Panc1 (cell line): ENCODE results near the gene EDAR. TPM values are rescaled to one million over a fixed set of nuclear protein-coding genes. Genes with fewer than 3 reads are reported as not detected.

ENCODE experiments used
- ATAC-seq: fragments of 200-7000 bp; cut with Tn5 transposase; 2 replicates; pipeline ENCODE4 v1.9.1; 2020; ENCODE audit warnings: mild to moderate bottlenecking, moderate library complexity
- BruUV-seq: library from RNA; stranded (reverse); fragments of 400-500 nt; replicated peaks from 2 replicates; lab custom pipeline; 2021; lab: Mats Ljungman, UMichigan
- CTCF ChIA-PET: fragments of 300-600 bp; sonication (Branson Sonifier 250); formaldehyde crosslinking; loops from one replicate; lab custom pipeline; 2022; ENCODE audit warnings: antibody characterized with exemption; lab: Charles Lee
- POLR2A ChIA-PET: fragments of 300-600 bp; sonication (Branson Sonifier 250); formaldehyde crosslinking; loops from one replicate; lab custom pipeline; 2022; ENCODE audit warnings: antibody characterized with exemption; lab: Charles Lee
- DNase-seq: peaks from one replicate; pipeline ENCODE4 v3.0.0-alpha.2; 2010; ENCODE audit warnings: low read depth, low spot score
- H3K27ac ChIP-seq: 2 replicates; pipeline ENCODE4 v1.5.1; 2011; ENCODE audit warnings: mild to moderate bottlenecking, low read length, inconsistent platforms
- H3K27me3 ChIP-seq: fragments of 200-500 bp; sonication (Bioruptor generic); 2 replicates; pipeline ENCODE4 v1.6.0; 2014; ENCODE audit warnings: low read length, inconsistent platforms; ENCODE audit not compliant: control insufficient read depth, insufficient read depth
- H3K36me3 ChIP-seq: fragments of 200-500 bp; sonication (Bioruptor generic); 2 replicates; pipeline ENCODE4 v1.5.1; 2014; ENCODE audit warnings: inconsistent platforms, mild to moderate bottlenecking, low read length, moderate library complexity; ENCODE audit not compliant: control insufficient read depth, insufficient read depth
- H3K4me1 ChIP-seq: 2 replicates; pipeline ENCODE4 v1.5.1; 2011; ENCODE audit warnings: inconsistent platforms, mild to moderate bottlenecking, low read length, moderate library complexity; ENCODE audit not compliant: control insufficient read depth, insufficient read depth
- H3K4me3 ChIP-seq, 2 experiments: 2 replicates each; pipeline ENCODE4 v1.5.1; 2011 to 2012; ENCODE audit warnings: low read depth in 2 of 2, low read length in 2 of 2, mild to moderate bottlenecking in 2 of 2, inconsistent platforms in 1 of 2, moderate library complexity in 1 of 2
- H3K9me3 ChIP-seq: fragments of 200-500 bp; sonication (Bioruptor generic); 2 replicates; pipeline ENCODE4 v1.5.1; 2014; ENCODE audit warnings: low read depth, mild to moderate bottlenecking, inconsistent platforms, low read length, moderate library complexity; ENCODE audit not compliant: control insufficient read depth, insufficient read depth
- POLR2AphosphoS5 ChIP-seq: IDR thresholded peaks from 2 replicates; pipeline ENCODE4 v1.6.1; 2012; ENCODE audit warnings: mild to moderate bottlenecking, low read depth, low read length, moderate library complexity
- SIN3A ChIP-seq: IDR thresholded peaks from 2 replicates; pipeline ENCODE4 v1.6.1; 2012; ENCODE audit warnings: low read depth, mild to moderate bottlenecking, low read length, moderate library complexity, borderline replicate concordance; ENCODE audit not compliant: insufficient read depth
- TCF7L2 ChIP-seq: IDR thresholded peaks from 2 replicates; pipeline ENCODE4 v1.6.1; 2011; ENCODE audit warnings: mild to moderate bottlenecking, low read depth, low read length, inconsistent platforms
- in situ Hi-C: cut with HindIII; loops from 2 replicates; pipeline ENCODE4 v1.10.0; 2016; ENCODE audit warnings: low sequenced_read_pairs, low pct_unique_long_range_greater_than_20kb
- intact Hi-C: fragments of 100-400 bp; cut with micrococcal nuclease; formaldehyde crosslinking; loops from one replicate; pipeline ENCODE4 v1.10.0; 2022; ENCODE audit not compliant: unreplicated experiment
- total RNA-seq: library from RNA; stranded (reverse); gene quantifications from one replicate; pipeline ENCODE4 v1.2.1, GENCODE V29; 2021; ENCODE audit not compliant: unreplicated experiment
- TF ChIP-seq, protein P1 (sequence below), 2 experiments: IDR thresholded peaks; 2 replicates each; pipeline ENCODE4 v1.6.1; 2011 to 2012; ENCODE audit warnings: low read depth in 2 of 2, control low read depth in 1 of 2, low read length in 1 of 2, mild to moderate bottlenecking in 1 of 2, moderate library complexity in 1 of 2; ENCODE audit not compliant: insufficient read depth in 1 of 2
- TF ChIP-seq, protein P2 (sequence below): fragments of 450-650 bp; IDR thresholded peaks from 2 replicates; pipeline ENCODE4 v1.5.1; 2017; ENCODE audit warnings: mild to moderate bottlenecking

Gene EDAR
- total RNA-seq, 1 experiment from 2014 or later = not detected

DNA sequence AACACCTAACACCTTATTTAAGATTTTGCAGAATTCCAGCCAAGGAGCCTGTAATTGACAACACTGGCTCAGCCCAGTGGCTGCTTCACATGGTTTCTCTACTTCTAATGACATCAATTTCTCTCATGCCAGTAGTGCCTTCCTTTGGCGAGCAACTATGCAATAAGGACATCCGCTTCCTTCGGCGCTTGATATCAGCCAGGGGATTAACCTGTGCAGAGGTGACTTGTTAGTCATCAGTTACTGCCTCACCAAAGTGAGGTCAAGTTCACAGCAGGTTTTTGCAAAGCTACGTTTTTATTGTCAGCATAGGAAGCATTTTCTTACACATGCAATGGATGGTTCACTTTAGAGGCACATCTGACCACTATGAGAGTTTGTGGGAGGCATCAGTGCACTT, 24.0 kb upstream of the EDAR start:
- Histone ChIP-seq H3K4me3 (no peak overlapping the region), H3K4me1 (no peaks in the 10 kb centered on the region), H3K27me3 (peaks cover 3% of the 10 kb centered on the region; the same call in 1 of the 2 replicates), H3K36me3 (no peaks in the 10 kb centered on the region), H3K27ac (no peak overlapping the region), H3K9me3 (no peaks in the 10 kb centered on the region)
- no TSS peak for BruUV-seq
- ChIA-PET POLR2A (no interaction called here), CTCF (no interaction called here)
- TF ChIP-seq, protein P1, sequence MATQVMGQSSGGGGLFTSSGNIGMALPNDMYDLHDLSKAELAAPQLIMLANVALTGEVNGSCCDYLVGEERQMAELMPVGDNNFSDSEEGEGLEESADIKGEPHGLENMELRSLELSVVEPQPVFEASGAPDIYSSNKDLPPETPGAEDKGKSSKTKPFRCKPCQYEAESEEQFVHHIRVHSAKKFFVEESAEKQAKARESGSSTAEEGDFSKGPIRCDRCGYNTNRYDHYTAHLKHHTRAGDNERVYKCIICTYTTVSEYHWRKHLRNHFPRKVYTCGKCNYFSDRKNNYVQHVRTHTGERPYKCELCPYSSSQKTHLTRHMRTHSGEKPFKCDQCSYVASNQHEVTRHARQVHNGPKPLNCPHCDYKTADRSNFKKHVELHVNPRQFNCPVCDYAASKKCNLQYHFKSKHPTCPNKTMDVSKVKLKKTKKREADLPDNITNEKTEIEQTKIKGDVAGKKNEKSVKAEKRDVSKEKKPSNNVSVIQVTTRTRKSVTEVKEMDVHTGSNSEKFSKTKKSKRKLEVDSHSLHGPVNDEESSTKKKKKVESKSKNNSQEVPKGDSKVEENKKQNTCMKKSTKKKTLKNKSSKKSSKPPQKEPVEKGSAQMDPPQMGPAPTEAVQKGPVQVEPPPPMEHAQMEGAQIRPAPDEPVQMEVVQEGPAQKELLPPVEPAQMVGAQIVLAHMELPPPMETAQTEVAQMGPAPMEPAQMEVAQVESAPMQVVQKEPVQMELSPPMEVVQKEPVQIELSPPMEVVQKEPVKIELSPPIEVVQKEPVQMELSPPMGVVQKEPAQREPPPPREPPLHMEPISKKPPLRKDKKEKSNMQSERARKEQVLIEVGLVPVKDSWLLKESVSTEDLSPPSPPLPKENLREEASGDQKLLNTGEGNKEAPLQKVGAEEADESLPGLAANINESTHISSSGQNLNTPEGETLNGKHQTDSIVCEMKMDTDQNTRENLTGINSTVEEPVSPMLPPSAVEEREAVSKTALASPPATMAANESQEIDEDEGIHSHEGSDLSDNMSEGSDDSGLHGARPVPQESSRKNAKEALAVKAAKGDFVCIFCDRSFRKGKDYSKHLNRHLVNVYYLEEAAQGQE (IDR thresholded peaks at IDR 0.05; ENCODE audit: insufficient read depth in 1 of 2, low read depth in 2 of 2, low read length in 1 of 2) = no peak
- TF ChIP-seq POLR2AphosphoS5 (no peak), SIN3A (no peak), TCF7L2 (no peak)
- TF ChIP-seq, protein P2, sequence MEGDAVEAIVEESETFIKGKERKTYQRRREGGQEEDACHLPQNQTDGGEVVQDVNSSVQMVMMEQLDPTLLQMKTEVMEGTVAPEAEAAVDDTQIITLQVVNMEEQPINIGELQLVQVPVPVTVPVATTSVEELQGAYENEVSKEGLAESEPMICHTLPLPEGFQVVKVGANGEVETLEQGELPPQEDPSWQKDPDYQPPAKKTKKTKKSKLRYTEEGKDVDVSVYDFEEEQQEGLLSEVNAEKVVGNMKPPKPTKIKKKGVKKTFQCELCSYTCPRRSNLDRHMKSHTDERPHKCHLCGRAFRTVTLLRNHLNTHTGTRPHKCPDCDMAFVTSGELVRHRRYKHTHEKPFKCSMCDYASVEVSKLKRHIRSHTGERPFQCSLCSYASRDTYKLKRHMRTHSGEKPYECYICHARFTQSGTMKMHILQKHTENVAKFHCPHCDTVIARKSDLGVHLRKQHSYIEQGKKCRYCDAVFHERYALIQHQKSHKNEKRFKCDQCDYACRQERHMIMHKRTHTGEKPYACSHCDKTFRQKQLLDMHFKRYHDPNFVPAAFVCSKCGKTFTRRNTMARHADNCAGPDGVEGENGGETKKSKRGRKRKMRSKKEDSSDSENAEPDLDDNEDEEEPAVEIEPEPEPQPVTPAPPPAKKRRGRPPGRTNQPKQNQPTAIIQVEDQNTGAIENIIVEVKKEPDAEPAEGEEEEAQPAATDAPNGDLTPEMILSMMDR = no peak
- in situ Hi-C loops = no loop called here
- intact Hi-C loops = no loop called here
- no peak for DNase-seq
- ATAC-seq = no peak

DNA sequence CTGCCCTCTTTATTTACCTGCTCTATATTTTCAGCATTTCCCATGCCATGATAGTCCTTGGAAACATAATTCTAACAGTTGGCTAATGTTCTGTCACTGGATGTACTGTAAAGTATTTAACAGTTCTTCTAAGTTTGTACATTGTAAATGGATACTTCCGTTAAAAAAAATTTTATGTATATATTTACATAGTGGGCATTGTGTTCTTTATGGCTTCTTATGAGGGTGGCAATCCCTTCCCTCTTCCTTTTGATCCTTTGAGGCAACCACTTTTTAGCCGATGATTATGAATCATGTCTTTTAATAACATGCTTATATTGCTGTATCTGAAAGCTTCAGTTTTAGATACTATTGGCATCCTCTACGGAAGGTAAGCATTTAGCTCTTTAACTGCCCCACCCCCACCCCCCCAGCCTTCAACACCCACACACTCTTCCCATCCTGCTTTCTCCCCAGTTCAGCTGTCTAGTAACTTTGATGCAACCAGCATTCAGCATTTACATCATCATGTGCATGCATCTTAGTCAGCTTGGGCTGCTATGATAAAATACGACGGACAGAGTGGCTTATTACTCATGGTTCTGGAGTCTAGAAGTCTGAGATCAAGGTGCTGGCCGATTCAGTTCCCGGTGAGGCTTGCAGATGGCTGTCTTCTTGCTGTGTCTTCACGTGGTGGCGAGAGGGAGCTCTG, 21.0 kb upstream of the EDAR start:
- no TSS peak for BruUV-seq
- ATAC-seq (no peak), DNase-seq (no peak)
- CTCF ChIA-PET = no interaction called here
- H3K27ac ChIP-seq = no peak overlapping the region
- TF ChIP-seq SIN3A (no peak), POLR2AphosphoS5 (no peak), TCF7L2 (no peak)
- TF ChIP-seq, protein P1 (IDR thresholded peaks at IDR 0.05; ENCODE audit: insufficient read depth in 1 of 2, low read depth in 2 of 2, low read length in 1 of 2) = no peak
- TF ChIP-seq, protein P2 = no peak
- no peak overlapping the region for H3K4me3 ChIP-seq
- in situ Hi-C loops = no loop called here
- peaks cover 2% of the 10 kb centered on the region; the same call in 1 of the 2 replicates for H3K27me3 ChIP-seq
- intact Hi-C loops = no loop called here
- POLR2A ChIA-PET = no interaction called here
- H3K4me1 ChIP-seq = no peaks in the 10 kb centered on the region
- no peaks in the 10 kb centered on the region for H3K9me3 ChIP-seq
- H3K36me3 ChIP-seq = no peaks in the 10 kb centered on the region
